ENCODE data around the gene PLXNA2.

- TF ChIP-seq MAFK (IDR thresholded peaks at IDR 0.05; ENCODE audit: low read depth, low read length) = no peak
- no peak for TF ChIP-seq CTCF (IDR thresholded peaks at IDR 0.05; ENCODE audit: control extremely low read depth in 1 of 3, insufficient read depth in 1 of 3, low read depth in 1 of 3, low read length in 3 of 3)
- no peak for TF ChIP-seq POLR2A (IDR thresholded peaks at IDR 0.05; ENCODE audit: control extremely low read depth in 1 of 2, low read depth in 2 of 2, low read length in 2 of 2)
- TF ChIP-seq JUND (IDR thresholded peaks at IDR 0.05; ENCODE audit: low read length) = no peak
- TF ChIP-seq RBBP5 (IDR thresholded peaks at IDR 0.05; ENCODE audit: borderline replicate concordance, low read depth, low read length) = no peak
- no peak for TF ChIP-seq NRF1 (IDR thresholded peaks at IDR 0.05; ENCODE audit: low read depth, low read length)
- TF ChIP-seq EZH2 (IDR thresholded peaks at IDR 0.05; ENCODE audit: low read depth, low read length, severe bottlenecking) = no peak
- no peak for TF ChIP-seq SAP30 (IDR thresholded peaks at IDR 0.05; ENCODE audit: insufficient read depth, insufficient replicate concordance, low read length)
- TF ChIP-seq CBX8 (IDR thresholded peaks at IDR 0.05; ENCODE audit: borderline replicate concordance, low read depth, low read length) = no peak
Observed at GRCh38 chr1:208218237-208219097, 25.7 kb downstream of the PLXNA2 start.
